GM12878 (cell line): Measurements from ENCODE around the gene SLC3A2. TPM values are rescaled to one million over a fixed set of nuclear protein-coding genes. Genes with fewer than 3 reads are reported as not detected.

Source experiments
- CBX5 ChIP-seq: sonication (generic); IDR thresholded peaks from 2 replicates; pipeline ENCODE4 v1.6.1; 2016; ENCODE audit warnings: low read depth, moderate library complexity, mild to moderate bottlenecking, inconsistent platforms
- CHD1 ChIP-seq: IDR thresholded peaks from 2 replicates; pipeline ENCODE4 v1.6.1; 2012; ENCODE audit warnings: low read depth, low read length, improper control_type of control experiment
- E2F4 ChIP-seq: IDR thresholded peaks from 2 replicates; pipeline ENCODE4 v1.6.1; 2012; ENCODE audit warnings: low read depth, low read length, improper control_type of control experiment
- EP300 ChIP-seq, 2 experiments: fragments of 150-350 bp in 1 of 2; IDR thresholded peaks; 2 replicates each; pipeline ENCODE4 v1.6.1; 2011 to 2012; ENCODE audit warnings: low read depth in 2 of 2, low read length in 2 of 2, borderline replicate concordance in 1 of 2, improper control_type of control experiment in 1 of 2, inconsistent platforms in 1 of 2; ENCODE audit not compliant: control insufficient read depth in 1 of 2
- ETV6 ChIP-seq, 2 experiments: fragments of 450-650 bp in 1 of 2; IDR thresholded peaks in 1 of 2; conservative IDR thresholded peaks in 1 of 2; 2 replicates each; pipeline ENCODE4 v1.6.1; 2014; ENCODE audit warnings: antibody characterized with exemption in 1 of 2, borderline replicate concordance in 1 of 2, low read depth in 1 of 2, mild to moderate bottlenecking in 1 of 2, moderate library complexity in 1 of 2
- EZH2 ChIP-seq: IDR thresholded peaks from 2 replicates; pipeline ENCODE4 v1.6.1; 2012; ENCODE audit warnings: low read depth, mild to moderate bottlenecking, control low read depth, inconsistent platforms, low read length, borderline replicate concordance; ENCODE audit not compliant: control insufficient read depth
- FOS ChIP-seq: IDR thresholded peaks from 3 replicates; pipeline ENCODE4 v1.6.1; 2011; ENCODE audit warnings: borderline replicate concordance; ENCODE audit not compliant: insufficient read length; ENCODE audit errors: extremely low read depth
- KDM1A ChIP-seq: fragments of 200-600 bp; sonication (generic); IDR thresholded peaks from 2 replicates; pipeline ENCODE4 v1.6.1; 2016; ENCODE audit warnings: borderline replicate concordance
- MEF2B ChIP-seq: fragments of 450-650 bp; IDR thresholded peaks from 2 replicates; pipeline ENCODE4 v1.6.1; 2018; ENCODE audit warnings: mild to moderate bottlenecking, moderate library complexity; ENCODE audit not compliant: partially characterized antibody, poor library complexity, severe bottlenecking
- NKRF ChIP-seq: fragments of 450-650 bp; conservative IDR thresholded peaks from 2 replicates; pipeline ENCODE4 v1.6.1; 2017; ENCODE audit warnings: mild to moderate bottlenecking, moderate library complexity
- RCOR1 ChIP-seq: conservative IDR thresholded peaks from 2 replicates; pipeline ENCODE4 v1.6.1; 2012; ENCODE audit warnings: low read depth, low read length, improper control_type of control experiment
- RELA ChIP-seq: fragments of 450-650 bp; IDR thresholded peaks from 2 replicates; pipeline ENCODE4 v1.8.0; 2014; ENCODE audit warnings: borderline replicate concordance; ENCODE audit not compliant: partially characterized antibody
- SIX5 ChIP-seq: IDR thresholded peaks from 2 replicates; pipeline ENCODE4 v1.6.1; 2011; ENCODE audit warnings: mild to moderate bottlenecking, low read depth, low read length, moderate library complexity; ENCODE audit not compliant: severe bottlenecking
- TARDBP ChIP-seq: IDR thresholded peaks from 2 replicates; pipeline ENCODE4 v1.6.1; 2016; ENCODE audit warnings: borderline replicate concordance
- YY1 ChIP-seq: IDR thresholded peaks from 2 replicates; pipeline ENCODE4 v1.6.1; 2011; ENCODE audit warnings: low read depth, mild to moderate bottlenecking, low read length
- ZBTB40 ChIP-seq: fragments of 450-650 bp; IDR thresholded peaks from 2 replicates; pipeline ENCODE4 v1.6.1; 2016; ENCODE audit warnings: mild to moderate bottlenecking, moderate library complexity, borderline replicate concordance
- ZNF622 ChIP-seq: fragments of 450-650 bp; IDR thresholded peaks from 2 replicates; pipeline ENCODE4 v1.6.1; 2017; ENCODE audit warnings: mild to moderate bottlenecking, inconsistent platforms
- polyA plus RNA-seq, 11 experiments: library from polyadenylated mRNA; depleted of rRNA in 4 of 11; unstranded in 6 of 11; stranded (reverse) in 5 of 11; fragments of >200 nt; fragmentation: Nextera tagmentation in 4 of 11; fragmentation: Illumina TruSeq in 1 of 11; extraction: Ambion mirVana in 4 of 11; extraction: Trizol in 1 of 11; gene quantifications; 1 replicate in 1 of 11; 2 replicates in 10 of 11; pipeline versions ENCODE4 v1.2.1 to v1.2.3, GENCODE V29; 2011 to 2016; ENCODE audit warnings: inconsistent platforms in 2 of 11, missing spikeins in 2 of 11, low read depth in 1 of 11
- total RNA-seq, 4 experiments: library from RNA; depleted of rRNA in 3 of 4; stranded (reverse); fragments of >200 nt in 3 of 4; fragmentation: Illumina TruSeq in 1 of 4; extraction: Trizol in 1 of 4; gene quantifications; 2 replicates each; pipeline versions ENCODE4 v1.2.1 to v1.2.3, GENCODE V29; 2013 to 2021
- TF ChIP-seq, protein P1 (sequence below): IDR thresholded peaks from 2 replicates; pipeline ENCODE4 v1.6.1; 2012; ENCODE audit warnings: low read depth, low read length, improper control_type of control experiment

Gene SLC3A2
- total and polyA plus RNA-seq, 10 of the 15 experiments (the other 5 are each of a cell fraction or from before 2014, with no cell fraction given) = 6.9 to 158 (median 106) TPM

DNA sequence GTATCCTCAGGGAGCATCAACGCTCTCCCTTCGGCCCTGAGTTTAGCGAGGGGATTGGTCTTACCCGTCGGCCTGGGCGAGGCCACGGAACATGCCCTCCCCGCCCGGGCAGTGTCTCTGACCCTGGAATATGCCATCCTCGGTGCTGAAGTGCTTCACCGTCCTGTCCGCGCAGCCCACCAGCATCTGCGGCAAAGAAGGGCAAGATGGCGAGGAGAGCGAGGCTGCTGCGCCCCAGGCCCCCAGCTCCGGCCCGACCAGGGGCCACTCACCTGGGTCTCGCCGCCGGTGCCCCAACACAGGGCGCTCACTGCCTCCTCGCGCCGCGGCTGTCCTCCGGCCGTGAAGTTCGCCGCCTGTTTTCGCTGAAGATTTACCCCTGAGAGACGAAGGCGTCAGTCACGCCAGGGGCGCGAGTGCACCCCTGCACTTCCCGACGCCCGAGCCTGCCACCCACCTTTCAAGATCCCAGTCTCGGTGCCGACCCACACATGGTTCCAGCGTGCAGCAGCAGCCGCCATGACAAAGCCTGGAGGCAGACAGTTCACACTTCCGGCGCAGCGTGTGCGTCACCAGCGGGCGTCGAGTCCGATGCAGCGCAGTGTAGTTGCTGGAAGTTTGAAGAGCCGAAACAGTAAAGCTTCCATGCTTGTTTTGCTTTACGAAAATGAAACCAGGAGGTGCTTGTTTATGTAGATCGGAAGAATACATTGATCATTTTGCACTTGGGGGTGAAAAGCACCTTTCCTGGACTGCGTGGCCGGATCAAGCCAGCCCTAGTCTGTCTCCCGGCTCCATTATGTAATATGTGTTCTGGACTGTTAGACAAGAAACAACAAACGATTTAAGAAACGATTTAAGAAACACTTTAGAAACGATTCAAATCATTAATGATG, 41.4 kb upstream of the SLC3A2 start, which contains the start of gene WDR74 (continued):
- TF ChIP-seq, protein P1, sequence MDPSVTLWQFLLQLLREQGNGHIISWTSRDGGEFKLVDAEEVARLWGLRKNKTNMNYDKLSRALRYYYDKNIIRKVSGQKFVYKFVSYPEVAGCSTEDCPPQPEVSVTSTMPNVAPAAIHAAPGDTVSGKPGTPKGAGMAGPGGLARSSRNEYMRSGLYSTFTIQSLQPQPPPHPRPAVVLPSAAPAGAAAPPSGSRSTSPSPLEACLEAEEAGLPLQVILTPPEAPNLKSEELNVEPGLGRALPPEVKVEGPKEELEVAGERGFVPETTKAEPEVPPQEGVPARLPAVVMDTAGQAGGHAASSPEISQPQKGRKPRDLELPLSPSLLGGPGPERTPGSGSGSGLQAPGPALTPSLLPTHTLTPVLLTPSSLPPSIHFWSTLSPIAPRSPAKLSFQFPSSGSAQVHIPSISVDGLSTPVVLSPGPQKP = peak; percentile 93
- TF ChIP-seq MEF2B (peak; percentile 9), SIX5 (peak; percentile 64), KDM1A (no peak), E2F4 (no peak), YY1 (peak; percentile 98), FOS (no peak), CHD1 (0 out of 2 replicates have a peak, but pooled peaks have one; percentile 76), ZBTB40 (peak; percentile 90), RCOR1 (no peak), ETV6 (conservative IDR thresholded peaks at IDR 0.05 in 1 of 2, IDR thresholded peaks at IDR 0.05 in 1 of 2; ENCODE audit: borderline replicate concordance in 1 of 2, low read depth in 1 of 2) (peak in 1 of 2 experiments; percentile 15; a peak in 1 of 4 replicates), EZH2 (no peak), RELA (peak; percentile 32), EP300 (IDR thresholded peaks at IDR 0.05; ENCODE audit: borderline replicate concordance in 1 of 2, control insufficient read depth in 1 of 2, low read depth in 2 of 2, low read length in 2 of 2) (no peak; a peak in 1 of 4 replicates), TARDBP (peak; percentile 80), NKRF (peak; percentile 99), ZNF622 (no peak), CBX5 (no peak)
